Measurements from ENCODE around the gene NELL2. TPM values are rescaled to one million over a fixed set of nuclear protein-coding genes. Genes with fewer than 3 reads are reported as not detected.

The NELL2 gene
- polyA plus RNA-seq, 1 of the 3 experiments (the other 2 are of a cell fraction), result 0.35 TPM

GRCh38 chr12:44542716-44543115, 333.4 kb downstream of the NELL2 start:
- H4K20me1 ChIP-seq (ENCODE audit: insufficient read depth), result 0 out of 2 replicates have a peak, but pooled peaks cover 4% of the 10 kb centered on the region
- H3K9me2 ChIP-seq, result no peaks in the 10 kb centered on the region
- H3K9me3 ChIP-seq, result no peaks in the 10 kb centered on the region
- WGBS (ENCODE audit: low lambda C conversion rate), result 31% methylated on average over 1 of the region's 1 CpG
- no peaks in the 10 kb centered on the region; a peak in 1 of 4 replicates for H3K4me1 ChIP-seq (ENCODE audit: control insufficient read depth in 1 of 2, insufficient read depth in 2 of 2, low read depth in 1 of 2, low read length in 1 of 2)
- H3F3A ChIP-seq (replicated peaks; ENCODE audit: insufficient read depth), result no peaks in the 10 kb centered on the region
- H2AFZ ChIP-seq (ENCODE audit: low read depth), result no peak overlapping the region
- CTCF ChIA-PET, result interaction anchor here (1.0 kb wide), 1 partner anchor 17 kb away, joined by 3 read pairs; no protein-coding TSS in a partner anchor
- no peak overlapping the region for H3K27ac ChIP-seq (ENCODE audit: low read depth in 2 of 2, low read length in 1 of 2)
- no peak overlapping the region for H3K4me3 ChIP-seq (ENCODE audit: low read depth in 2 of 2, low read length in 1 of 2)
- no peak overlapping the region for H3K9ac ChIP-seq
- no peak for DNase-seq
- TF ChIP-seq EP300 (IDR thresholded peaks at IDR 0.05; ENCODE audit: borderline replicate concordance in 1 of 2, low read depth in 1 of 2, low read length in 1 of 2) (no peak), TAF1 (IDR thresholded peaks at IDR 0.05; ENCODE audit: borderline replicate concordance, low read depth, low read length) (no peak), SMC3 (IDR thresholded peaks at IDR 0.05; ENCODE audit: low read depth, low read length) (no peak), NRF1 (IDR thresholded peaks at IDR 0.05; ENCODE audit: low read depth, low read length) (no peak), CTCF (IDR thresholded peaks at IDR 0.05) (no peak), TEAD4 (IDR thresholded peaks at IDR 0.05; ENCODE audit: borderline replicate concordance, insufficient read depth) (no peak), RFX5 (IDR thresholded peaks at IDR 0.05; ENCODE audit: low read length) (no peak)
- H3K79me2 ChIP-seq (ENCODE audit: insufficient read depth), result no peaks in the 10 kb centered on the region
- POLR2A ChIA-PET, result no interaction called here
- H3K27me3 ChIP-seq (ENCODE audit: insufficient read depth), result no peaks in the 10 kb centered on the region
- no peak overlapping the region for H3K4me2 ChIP-seq
- no peaks in the 10 kb centered on the region for H3K36me3 ChIP-seq (replicated peaks in 1 of 2; ENCODE audit: control insufficient read depth in 1 of 2, insufficient read depth in 2 of 2, low read length in 1 of 2)

GRCh38 chr12:44537354-44537753, 338.8 kb downstream of the NELL2 start:
- Histone ChIP-seq H3K9me2 (no peaks in the 10 kb centered on the region), H3K79me2 (ENCODE audit: insufficient read depth) (no peaks in the 10 kb centered on the region), H4K20me1 (ENCODE audit: insufficient read depth) (no peaks in the 10 kb centered on the region), H2AFZ (ENCODE audit: low read depth) (no peak overlapping the region), H3K4me2 (no peak overlapping the region), H3K4me3 (ENCODE audit: low read depth in 2 of 2, low read length in 1 of 2) (no peak overlapping the region), H3K4me1 (ENCODE audit: control insufficient read depth in 1 of 2, insufficient read depth in 2 of 2, low read depth in 1 of 2, low read length in 1 of 2) (no peaks in the 10 kb centered on the region), H3K36me3 (replicated peaks in 1 of 2; ENCODE audit: control insufficient read depth in 1 of 2, insufficient read depth in 2 of 2, low read length in 1 of 2) (no peaks in the 10 kb centered on the region), H3K9ac (no peak overlapping the region), H3K9me3 (no peaks in the 10 kb centered on the region), H3K27ac (ENCODE audit: low read depth in 2 of 2, low read length in 1 of 2) (no peak overlapping the region), H3F3A (replicated peaks; ENCODE audit: insufficient read depth) (no peaks in the 10 kb centered on the region), H3K27me3 (ENCODE audit: insufficient read depth) (no peaks in the 10 kb centered on the region)
- CTCF ChIA-PET, result no interaction called here
- TF ChIP-seq ELF1 (IDR thresholded peaks at IDR 0.05) (no peak), TCF12 (IDR thresholded peaks at IDR 0.05) (no peak), EP300 (IDR thresholded peaks at IDR 0.05; ENCODE audit: borderline replicate concordance in 1 of 2, low read depth in 1 of 2, low read length in 1 of 2) (no peak), ZBTB33 (IDR thresholded peaks at IDR 0.05; ENCODE audit: borderline replicate concordance, low read depth) (no peak), MXI1 (IDR thresholded peaks at IDR 0.05; ENCODE audit: low read depth, low read length) (no peak), FOXJ3 (CRISPR knock-in tag; IDR thresholded peaks at IDR 0.05) (no peak)
- POLR2A ChIA-PET, result no interaction called here
- no peak for DNase-seq

Measured in SK-N-SH (cell line).